Bladder microvascular endothelial cell (primary cell): ENCODE data around the gene RTN4IP1. TPM values are rescaled to one million over a fixed set of nuclear protein-coding genes. Genes with fewer than 3 reads are reported as not detected.

Source experiments
- total RNA-seq: library from RNA; depleted of rRNA; stranded (reverse); fragments of >200 nt; gene quantifications from 2 replicates; pipeline ENCODE4 v1.2.3, GENCODE V29; 2014

Gene RTN4IP1, protein sequence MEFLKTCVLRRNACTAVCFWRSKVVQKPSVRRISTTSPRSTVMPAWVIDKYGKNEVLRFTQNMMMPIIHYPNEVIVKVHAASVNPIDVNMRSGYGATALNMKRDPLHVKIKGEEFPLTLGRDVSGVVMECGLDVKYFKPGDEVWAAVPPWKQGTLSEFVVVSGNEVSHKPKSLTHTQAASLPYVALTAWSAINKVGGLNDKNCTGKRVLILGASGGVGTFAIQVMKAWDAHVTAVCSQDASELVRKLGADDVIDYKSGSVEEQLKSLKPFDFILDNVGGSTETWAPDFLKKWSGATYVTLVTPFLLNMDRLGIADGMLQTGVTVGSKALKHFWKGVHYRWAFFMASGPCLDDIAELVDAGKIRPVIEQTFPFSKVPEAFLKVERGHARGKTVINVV
- 3.4 and 4.1 TPM in 2 replicates for total RNA-seq

DNA sequence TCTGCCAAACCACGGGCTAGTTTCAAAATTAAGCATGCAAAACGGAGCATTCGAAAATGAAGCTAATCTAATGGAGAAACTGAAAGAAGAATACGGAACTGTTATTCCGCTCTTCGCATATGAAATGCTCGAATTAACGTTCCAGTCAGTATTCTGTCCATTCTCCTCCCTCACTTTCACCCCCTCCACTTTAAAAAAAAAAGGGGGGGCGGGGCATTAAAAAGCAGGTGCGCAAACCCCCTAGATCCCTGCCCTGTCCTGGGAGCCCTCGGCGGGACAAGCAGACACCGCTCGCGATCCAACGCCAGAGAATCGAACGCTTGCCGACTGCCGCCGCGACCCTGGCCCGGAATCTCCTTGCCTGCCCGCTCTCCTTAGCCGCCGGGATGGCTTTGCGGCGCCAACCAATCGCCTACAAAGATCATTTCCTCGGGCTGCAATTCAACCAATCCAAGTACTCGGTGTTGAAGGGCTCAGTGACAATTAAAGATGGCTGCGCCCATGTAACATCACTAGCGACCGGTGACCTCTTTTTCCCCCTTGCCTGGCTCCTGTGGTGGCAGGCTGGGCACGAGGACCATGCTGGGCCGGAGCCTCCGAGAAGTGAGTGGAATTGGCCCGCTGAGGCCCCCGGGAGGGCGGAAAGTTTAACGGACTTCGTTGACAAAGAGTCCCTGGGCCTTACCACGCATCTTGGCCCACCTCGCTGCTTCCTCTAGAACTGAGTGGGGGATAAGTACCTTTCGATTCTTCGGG is at the start of gene RTN4IP1, which contains the start of gene QRSL1:
Gene RTN4IP1 (minus strand): TSS at position 396 of the 756 bp plus-strand sequence. CDS start 477 bp downstream, outside the sequence.
Gene QRSL1 (plus strand): TSS at position 476 of the 756 bp plus-strand sequence. CDS start 104 bp downstream, at position 580.

Other genes with a start within 250 kb of the RTN4IP1 start
- 5.3 and 11.8 TPM in 2 replicates for gene QRSL1, start 80 bp upstream of the RTN4IP1 start, total RNA-seq